HepG2 (cell line): Measurements from ENCODE around the gene TEKT2. TPM values are rescaled to one million over a fixed set of nuclear protein-coding genes. Genes with fewer than 3 reads are reported as not detected.

Experiments
- ATAC-seq: fragments of 200-7000 bp; cut with Tn5 transposase; 3 replicates; pipeline ENCODE4 v1.9.1; 2020; ENCODE audit warnings: mild to moderate bottlenecking, moderate library complexity
- BruUV-seq: library from RNA; stranded (reverse); fragments of 400-500 nt; replicated peaks from 2 replicates; lab custom pipeline; 2021; lab: Mats Ljungman, UMichigan
- CTCF ChIA-PET: fragments of 300-600 bp; formaldehyde crosslinking; extraction: SDS; loops from one replicate; lab custom pipeline; 2021; ENCODE audit warnings: low total read pairs, inconsistent platforms, low intra/inter-chr PET ratio; lab: Yijun Ruan, JAX
- POLR2A ChIA-PET: fragments of 350-600 bp; sonication (Branson Sonifier 250); formaldehyde crosslinking; loops from one replicate; lab custom pipeline; 2020; ENCODE audit warnings: antibody characterized with exemption, inconsistent platforms; lab: Yijun Ruan, JAX
- DNase-seq: peaks from one replicate; pipeline ENCODE4 v3.0.0-alpha.2; 2015; ENCODE audit warnings: low spot score
- FAIRE-seq: peaks from 3 replicates; lab custom pipeline; 2011; peaks lifted over from hg19 to GRCh38; lab: Jason Lieb, UNC
- H2AFZ ChIP-seq: one replicate; pipeline ENCODE4 v1.6.1; 2011; ENCODE audit warnings: low read length, inconsistent platforms
- H3K27ac ChIP-seq: fragments of 300-600 bp; 3 replicates; pipeline ENCODE4 v1.8.0; 2011; ENCODE audit warnings: mixed run types, mild to moderate bottlenecking, mixed read lengths, low read length, inconsistent platforms; ENCODE audit not compliant: insufficient read depth; ENCODE audit errors: extremely low read length
- H3K27me3 ChIP-seq, 2 experiments: fragments of 200-600 bp in 1 of 2; 2 replicates in 1 of 2; 3 replicates in 1 of 2; pipeline versions ENCODE4 v1.6.0 to v1.8.0; 2011; ENCODE audit warnings: low read length in 2 of 2, mild to moderate bottlenecking in 2 of 2, moderate library complexity in 2 of 2, inconsistent platforms in 1 of 2; ENCODE audit not compliant: insufficient read depth in 2 of 2, control insufficient read depth in 1 of 2
- H3K36me3 ChIP-seq, 2 experiments: fragments of 200-600 bp in 1 of 2; replicated peaks in 1 of 2; 2 replicates in 1 of 2; 3 replicates in 1 of 2; pipeline versions ENCODE4 v1.5.1 to v1.8.0; 2011; ENCODE audit warnings: low read length in 2 of 2, inconsistent platforms in 1 of 2; ENCODE audit not compliant: insufficient read depth in 2 of 2, control insufficient read depth in 1 of 2
- H3K4me1 ChIP-seq: 2 replicates; pipeline ENCODE4 v1.5.1; 2012; ENCODE audit warnings: low read length, inconsistent platforms; ENCODE audit not compliant: insufficient read depth
- H3K4me2 ChIP-seq: 2 replicates; pipeline ENCODE4 v1.6.0; 2011; ENCODE audit warnings: low read depth, low read length, inconsistent platforms
- H3K4me3 ChIP-seq, 3 experiments: fragments of 200-600 bp in 1 of 3; sonication (generic), shearing (Covaris generic) in 1 of 3; replicated peaks in 1 of 3; 2 replicates each; pipeline ENCODE4 v1.5.1; 2011 to 2016; ENCODE audit warnings: low read length in 3 of 3, inconsistent platforms in 2 of 3, low read depth in 2 of 3, mild to moderate bottlenecking in 2 of 3, control low read depth in 1 of 3, mixed read lengths in 1 of 3; ENCODE audit not compliant: insufficient read depth in 1 of 3
- H3K79me2 ChIP-seq: one replicate; pipeline ENCODE4 v1.6.1; 2011; ENCODE audit warnings: low read length, inconsistent platforms; ENCODE audit not compliant: insufficient read depth
- H3K9ac ChIP-seq: 2 replicates; pipeline ENCODE4 v1.6.0; 2011; ENCODE audit warnings: mild to moderate bottlenecking, low read depth, low read length, inconsistent platforms; ENCODE audit not compliant: insufficient read depth
- H3K9me3 ChIP-seq: 2 replicates; pipeline ENCODE4 v1.5.1; 2012; ENCODE audit warnings: mild to moderate bottlenecking, low read length
- H4K20me1 ChIP-seq: 2 replicates; pipeline ENCODE4 v1.6.0; 2011; ENCODE audit warnings: inconsistent platforms, mild to moderate bottlenecking, low read length, moderate library complexity; ENCODE audit not compliant: insufficient read depth
- ATF3 ChIP-seq: sonication (generic); formaldehyde crosslinking; IDR thresholded peaks from 2 replicates; pipeline ENCODE4 v1.4.0; 2020; ENCODE audit warnings: missing genetic modification reagents
- PLRG1 ChIP-seq: fragments of 450-650 bp; conservative IDR thresholded peaks from 2 replicates; pipeline ENCODE4 v1.6.1; 2016
- SOX13 ChIP-seq, 3 experiments: fragments of 450-650 bp in 1 of 3; sonication (generic) in 1 of 3; formaldehyde crosslinking in 1 of 3; IDR thresholded peaks in 2 of 3; conservative IDR thresholded peaks in 1 of 3; 2 replicates each; pipeline versions ENCODE4 v1.5.0 to v1.6.1; 2016 to 2020; ENCODE audit warnings: antibody characterized with exemption in 1 of 3, mild to moderate bottlenecking in 1 of 3, missing compliant biosample characterization in 1 of 3, missing genetic modification reagents in 1 of 3, moderate library complexity in 1 of 3
- ZFP41 ChIP-seq: sonication (generic); formaldehyde crosslinking; IDR thresholded peaks from 2 replicates; pipeline ENCODE4 v1.4.0; 2020; ENCODE audit warnings: mild to moderate bottlenecking, missing genetic modification reagents, borderline replicate concordance
- ZNF639 ChIP-seq: conservative IDR thresholded peaks from 2 replicates; pipeline ENCODE4 v1.6.1; 2018; ENCODE audit warnings: missing genetic modification reagents
- ZNF710 ChIP-seq: sonication (generic); formaldehyde crosslinking; IDR thresholded peaks from 2 replicates; pipeline ENCODE4 v1.5.0; 2020; ENCODE audit warnings: mild to moderate bottlenecking, missing genetic modification reagents, borderline replicate concordance
- WGBS: methylation state at CpG from one replicate; pipeline ENCODE4 v1.1.6; 2017; ENCODE audit warnings: low lambda C conversion rate; 5-methylcytosine and 5-hydroxymethylcytosine counted together
- in situ Hi-C: cut with HindIII; loops from 2 replicates; pipeline ENCODE4 v1.10.0; 2017; ENCODE audit warnings: low pct_unique_long_range_greater_than_20kb; ENCODE audit not compliant: extremely low pct_ligation_motif_present
- intact Hi-C: fragments of 100-400 bp; cut with micrococcal nuclease; formaldehyde crosslinking; loops from one replicate; pipeline ENCODE4 v1.10.0; 2022; ENCODE audit not compliant: unreplicated experiment
- polyA plus RNA-seq, 8 experiments: library from polyadenylated mRNA; depleted of rRNA in 3 of 8; stranded (reverse) in 7 of 8; unstranded in 1 of 8; fragments of >200 nt; fragmentation: Illumina TruSeq in 4 of 8; extraction: Trizol in 4 of 8; gene quantifications; 2 replicates each; pipeline versions ENCODE4 v1.2.1 to v1.2.3, GENCODE V29; 2011 to 2016; ENCODE audit warnings: low read depth in 4 of 8, missing spikeins in 1 of 8, mixed read lengths in 1 of 8; ENCODE audit not compliant: insufficient read depth in 1 of 8
- total RNA-seq, 5 experiments: library from RNA; depleted of rRNA; stranded (reverse); fragments of >200 nt; fragmentation: Illumina TruSeq; extraction: Trizol; gene quantifications; 2 replicates each; pipeline ENCODE4 v1.2.3, GENCODE V29; 2016; ENCODE audit warnings: low read depth in 1 of 5

TEKT2 gene
- total and polyA plus RNA-seq, 2 of the 13 experiments (the other 11 are each of a cell fraction or from before 2014, with no cell fraction given): 0.31 to 0.38 TPM

GRCh38 chr1:36136535-36136934, 52.6 kb downstream of the TEKT2 start:
- H3K27me3 ChIP-seq: no peaks in the 10 kb centered on the region
- H3K36me3 ChIP-seq: peaks cover 14 to 38% of the 10 kb centered on the region in 2 experiments; a peak in 4 of 5 replicates
- WGBS: 100% methylated on average over 1 of the region's 1 CpG
- no TSS peak for BruUV-seq
- H3K4me1 ChIP-seq: peaks cover 18% of the 10 kb centered on the region
- no peaks in the 10 kb centered on the region for H3K9me3 ChIP-seq
- FAIRE-seq (no peak), DNase-seq (no peak), ATAC-seq (no peak)
- H3K9ac ChIP-seq: no peak overlapping the region
- intact Hi-C loops (no loop called here), in situ Hi-C loops (no loop called here)
- H3K27ac ChIP-seq: no peak overlapping the region
- no peak overlapping the region for H3K4me3 ChIP-seq
- H3K4me2 ChIP-seq: no peak overlapping the region
- no peaks in the 10 kb centered on the region for H3K79me2 ChIP-seq
- ChIA-PET CTCF (no interaction called here), POLR2A (no interaction called here)
- TF ChIP-seq SOX13 (IDR thresholded peaks at IDR 0.05) (no peak), SOX13 (CRISPR knock-in tag; conservative IDR thresholded peaks at IDR 0.05 in 1 of 2, IDR thresholded peaks at IDR 0.05 in 1 of 2) (no peak), ZFP41 (no peak), ZNF639 (no peak), ZNF710 (CRISPR knock-in tag) (no peak), PLRG1 (no peak), ATF3 (CRISPR knock-in tag) (no peak)
- no peaks in the 10 kb centered on the region for H4K20me1 ChIP-seq
- H2AFZ ChIP-seq: no peak overlapping the region
